HG03378 (cell line): ENCODE results near the gene TNFRSF21.
"Not testable (repeated sequence)": the region's sequence is repeated elsewhere in the genome, so short reads cannot be mapped to it uniquely, and the experiment has no call there.

Experiments used
- ATAC-seq: cut with Tn5 transposase; IDR thresholded peaks from one replicate; pipeline ENCODE4 v1.9.1; 2021; ENCODE audit warnings: mild to moderate bottlenecking, moderate library complexity; ENCODE audit not compliant: unreplicated experiment

Gene TNFRSF21

DNA sequence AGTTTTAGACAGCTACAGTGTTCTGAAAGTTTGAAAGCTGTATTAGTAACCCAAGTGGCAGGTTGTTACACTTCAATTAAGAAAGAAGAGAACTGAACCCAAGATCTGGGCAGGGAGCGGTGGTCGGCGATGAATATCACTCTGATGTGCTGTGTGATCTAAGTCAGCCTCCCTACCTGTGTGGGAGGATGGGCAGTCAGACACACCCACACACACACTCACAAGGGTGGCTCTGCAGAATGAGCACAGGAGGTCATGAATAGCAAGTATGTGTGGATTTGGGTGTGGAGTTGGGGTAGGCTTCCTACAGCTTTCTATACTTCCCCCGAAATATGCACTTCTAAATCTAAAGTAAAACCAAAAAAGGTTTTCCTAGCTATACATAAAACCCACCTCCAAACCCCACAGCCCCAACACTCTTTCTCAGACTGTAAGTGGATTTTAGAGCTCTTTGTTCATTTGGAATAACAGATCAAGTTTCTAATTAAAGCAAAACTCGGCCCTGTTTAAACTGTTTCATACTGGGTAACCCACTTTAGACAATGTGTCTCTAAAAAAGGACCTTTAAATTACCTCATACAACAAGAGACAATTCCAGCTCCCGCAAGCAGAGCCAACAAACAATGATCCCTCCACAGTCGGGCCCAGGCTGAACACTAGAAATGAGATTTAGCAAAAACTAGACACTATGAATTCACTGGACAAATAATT lies 19.4 kb downstream of the TNFRSF21 start:
- no peak for ATAC-seq

DNA sequence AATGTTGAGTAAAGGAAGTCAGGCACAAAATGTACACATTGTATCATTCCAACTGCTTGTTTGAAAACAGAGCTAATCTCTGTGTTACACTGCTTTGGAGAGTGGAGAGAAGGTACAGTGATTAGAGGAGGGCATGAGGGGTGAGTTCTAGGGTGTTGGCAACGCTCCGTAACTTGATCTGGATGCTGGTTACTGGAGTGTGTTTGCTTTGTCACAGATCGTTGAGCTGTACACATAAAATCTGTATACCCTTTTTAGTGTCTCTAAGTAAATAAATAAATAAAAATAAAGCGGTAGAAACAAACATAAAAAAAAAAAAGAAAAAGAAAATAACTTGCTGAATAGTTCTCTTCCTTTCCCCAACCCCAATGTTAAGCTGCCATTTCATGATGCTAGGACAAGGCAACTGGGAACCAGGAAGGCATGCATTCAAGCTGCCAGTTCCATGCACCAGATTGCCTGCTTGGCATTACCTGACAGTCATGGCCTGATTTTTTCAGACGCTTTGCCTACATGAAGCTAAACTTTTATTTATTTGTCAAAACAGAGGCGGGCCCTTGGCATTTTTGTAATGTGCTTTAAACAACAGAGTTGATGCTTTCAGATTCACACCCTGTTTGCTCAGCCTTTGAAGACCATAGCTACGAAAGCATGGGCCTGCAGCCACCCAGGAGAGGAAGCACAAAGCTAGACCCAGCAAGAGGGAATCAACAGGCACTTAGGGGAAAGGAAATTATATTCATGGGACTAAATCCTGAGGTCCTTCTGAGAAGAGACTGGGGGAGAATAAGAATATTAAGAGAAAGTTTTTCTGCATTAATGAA lies 21.2 kb downstream of the TNFRSF21 start:
- ATAC-seq = no peak

DNA sequence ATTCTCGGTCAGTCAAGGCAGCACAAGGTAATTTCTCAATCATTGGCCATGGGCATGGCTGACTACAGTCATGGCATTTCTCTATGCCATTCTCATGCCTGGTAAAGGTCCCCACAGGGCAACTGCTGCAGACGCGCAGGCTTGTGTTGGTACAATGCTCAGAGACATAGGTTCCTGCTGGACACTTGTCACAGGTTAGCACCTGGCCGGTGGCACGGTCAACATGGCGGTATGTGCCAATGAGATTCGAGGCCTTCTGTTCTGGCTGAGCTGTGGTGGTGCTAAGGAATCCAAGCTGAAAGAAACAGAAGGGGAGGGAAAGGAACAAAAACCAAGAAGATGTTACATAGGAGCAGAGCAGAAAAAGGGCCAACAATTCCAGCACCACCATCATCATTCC lies 23.4 kb downstream of the TNFRSF21 start:
- no peak for ATAC-seq

DNA sequence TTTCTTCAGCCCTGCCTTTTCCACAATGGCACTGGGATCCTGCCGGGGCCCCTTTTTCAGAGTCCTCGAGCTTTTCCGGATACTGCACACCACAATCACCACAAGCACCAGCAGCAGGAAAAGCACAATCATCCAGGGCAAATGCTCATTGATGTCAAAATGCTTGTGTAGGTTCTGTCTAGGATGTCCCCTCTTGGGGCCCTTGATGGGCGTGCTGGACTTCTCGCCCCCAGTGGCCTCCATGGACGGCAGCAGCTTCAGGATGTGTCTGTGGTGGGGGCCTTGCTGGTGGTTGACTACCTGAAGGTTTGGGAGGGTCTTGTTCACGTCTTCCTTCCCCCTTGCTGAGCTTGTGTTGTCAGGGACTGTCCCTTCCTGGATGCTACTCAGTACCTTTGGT lies 25.7 kb downstream of the TNFRSF21 start:
- no peak for ATAC-seq

DNA sequence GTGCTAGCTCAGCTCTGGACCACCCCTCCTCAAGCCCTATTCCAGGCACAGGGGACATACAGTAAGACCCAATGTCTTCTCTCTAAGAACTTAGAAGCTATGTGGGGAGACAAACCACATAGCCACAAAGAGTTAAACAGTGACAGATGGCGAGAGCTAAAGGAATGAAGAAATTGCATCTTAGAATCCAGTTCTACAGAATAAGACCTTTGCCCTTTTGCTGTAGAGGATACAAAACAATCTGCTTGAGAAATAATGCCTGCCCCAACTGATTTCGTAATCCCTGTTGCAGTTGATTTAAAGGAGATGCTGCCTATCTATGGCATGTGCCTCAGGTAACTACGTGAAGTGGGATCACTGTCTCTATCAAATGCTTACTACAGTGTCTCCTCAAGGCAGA lies 31.2 kb downstream of the TNFRSF21 start:
- ATAC-seq = no peak

DNA sequence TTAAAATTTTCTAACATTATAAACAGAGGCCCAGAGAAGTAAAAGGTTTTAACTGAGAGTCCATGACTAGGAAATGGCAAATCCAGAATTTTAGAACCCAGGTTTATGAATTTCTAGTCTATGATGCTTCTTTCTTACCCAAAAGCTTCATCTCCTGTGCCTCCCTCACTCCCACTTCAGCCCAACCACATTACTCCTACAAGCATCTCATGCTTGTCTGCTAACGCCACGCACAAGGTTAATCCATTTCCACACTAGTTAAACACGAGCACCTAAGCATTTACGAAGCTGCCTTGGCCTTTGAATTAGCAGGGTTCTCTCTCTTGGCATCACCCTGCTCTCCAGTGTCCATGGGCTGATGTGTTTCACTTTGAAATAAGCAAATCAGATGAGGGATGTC lies 32.0 kb downstream of the TNFRSF21 start:
- ATAC-seq = no peak

DNA sequence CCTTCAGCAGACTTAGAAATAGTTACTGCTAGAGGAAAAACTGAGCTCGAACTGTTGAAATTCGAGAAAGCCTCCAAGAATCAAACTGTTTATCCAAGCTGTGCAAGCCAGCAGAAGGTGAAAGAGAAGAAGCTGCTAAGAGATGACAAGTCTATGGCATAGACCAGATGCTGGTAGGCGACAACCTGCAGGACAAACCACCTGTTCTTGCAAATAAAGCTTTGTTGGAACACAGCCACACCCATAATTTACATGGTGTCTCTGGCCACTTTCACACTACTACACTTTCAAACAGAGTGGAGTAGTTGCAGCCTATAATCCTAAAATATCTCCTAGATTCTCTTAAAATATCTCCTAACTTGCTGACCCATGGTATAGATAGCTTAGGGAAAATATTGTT lies 33.3 kb downstream of the TNFRSF21 start:
- no peak for ATAC-seq

DNA sequence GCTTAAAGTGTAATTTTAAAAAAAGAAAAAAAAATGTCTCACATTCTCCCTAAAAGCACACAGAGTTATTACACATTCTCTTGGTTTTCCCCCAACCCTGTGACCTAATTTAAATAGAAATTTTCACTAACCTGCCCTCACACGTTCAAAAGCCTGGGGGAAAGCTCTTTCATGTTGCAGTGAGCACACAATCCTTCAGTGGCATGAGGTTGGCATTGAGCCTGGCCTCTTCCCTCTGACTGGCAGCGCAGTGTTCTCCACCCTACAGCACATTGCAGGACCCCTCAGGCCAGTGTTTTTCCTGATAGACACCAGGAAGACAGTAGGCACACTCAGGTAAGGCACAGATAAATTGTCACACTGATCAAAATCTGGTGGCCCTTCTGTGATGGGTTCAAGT lies 34.1 kb downstream of the TNFRSF21 start:
- ATAC-seq = no peak

DNA sequence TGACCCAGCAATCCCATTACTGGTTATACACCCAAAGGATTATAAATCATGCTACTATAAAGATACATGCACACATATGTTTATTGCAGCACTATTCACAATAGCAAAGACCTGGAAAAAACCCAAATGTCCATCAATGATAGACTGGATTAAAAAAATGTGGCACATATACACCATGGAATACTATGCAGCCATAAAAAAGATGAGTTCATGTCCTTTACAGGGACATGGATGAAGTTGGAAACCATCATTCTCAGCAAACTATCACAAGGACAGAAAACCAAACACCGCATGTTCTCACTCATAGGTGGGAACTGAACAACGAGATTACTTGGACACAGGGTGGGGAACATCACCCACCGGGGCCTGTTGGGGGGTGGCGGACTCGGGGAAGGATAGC lies 34.6 kb downstream of the TNFRSF21 start:
- ATAC-seq = not testable (repeated sequence)

DNA sequence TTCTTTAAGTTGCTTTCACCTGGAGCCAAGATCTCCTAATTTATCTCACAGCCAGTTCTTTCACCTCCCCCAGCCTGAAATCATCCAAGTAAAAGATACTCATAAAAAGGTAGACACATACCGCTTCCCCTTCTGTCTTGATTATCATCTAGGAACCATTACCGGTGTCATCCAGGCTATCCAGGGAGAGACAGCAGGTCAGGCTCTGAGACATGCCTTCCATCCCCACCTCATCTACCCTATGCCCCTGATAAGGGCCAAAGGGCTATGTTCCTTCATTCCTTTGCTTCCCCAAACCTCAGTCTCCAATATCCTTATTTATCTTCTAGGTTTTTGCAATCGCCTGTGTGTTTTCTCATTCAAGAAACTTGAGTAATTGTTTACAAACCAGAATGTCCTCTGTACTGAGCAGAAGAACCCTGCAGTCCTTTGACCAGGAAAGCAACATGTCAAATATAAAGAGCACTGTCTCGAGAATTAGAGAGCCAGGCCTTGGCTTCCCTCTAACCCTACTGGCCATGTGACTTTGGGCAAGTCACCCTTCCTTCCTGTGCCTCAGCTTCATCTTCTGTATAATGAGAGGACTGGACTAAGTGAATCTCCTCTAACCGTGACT lies 41.0 kb downstream of the TNFRSF21 start:
- no peak for ATAC-seq

DNA sequence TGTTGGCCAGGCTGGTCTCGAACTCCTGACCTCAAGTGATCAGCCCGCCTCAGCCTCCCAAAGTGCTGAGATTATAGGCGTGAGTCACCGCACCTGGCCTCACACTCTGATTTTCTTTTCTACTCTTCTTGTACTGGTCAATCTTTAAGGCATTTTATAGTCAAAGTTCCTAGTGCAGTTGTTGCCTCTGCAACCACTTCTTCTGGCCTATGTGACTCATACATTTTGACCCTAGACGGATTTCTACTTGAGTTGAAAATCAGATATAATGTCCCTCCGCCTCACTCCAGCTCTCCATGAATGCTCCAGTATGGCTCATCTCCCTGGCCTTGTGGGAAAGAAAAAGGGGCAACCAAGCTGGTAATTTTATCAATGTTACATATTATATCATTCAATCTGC lies 42.4 kb downstream of the TNFRSF21 start:
- ATAC-seq = no peak

DNA sequence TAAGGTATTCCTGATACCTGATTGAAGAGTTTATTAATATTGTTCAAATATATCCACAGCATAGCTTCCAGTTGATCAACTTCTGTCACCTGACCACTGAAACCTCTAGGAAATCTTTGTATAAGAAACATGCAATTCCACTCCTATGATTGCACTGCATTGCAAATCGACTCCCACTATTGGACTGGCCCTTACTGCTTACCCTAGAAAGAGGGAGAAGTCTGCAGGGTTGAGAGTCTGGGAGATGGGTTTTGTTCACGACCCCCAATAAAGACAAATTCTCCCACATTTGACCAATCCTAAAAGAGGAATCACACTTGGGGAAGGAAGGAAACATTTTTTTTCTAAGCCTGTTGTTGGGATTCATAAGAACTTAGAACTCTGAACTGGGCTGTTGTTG lies 43.7 kb downstream of the TNFRSF21 start:
- no peak for ATAC-seq

DNA sequence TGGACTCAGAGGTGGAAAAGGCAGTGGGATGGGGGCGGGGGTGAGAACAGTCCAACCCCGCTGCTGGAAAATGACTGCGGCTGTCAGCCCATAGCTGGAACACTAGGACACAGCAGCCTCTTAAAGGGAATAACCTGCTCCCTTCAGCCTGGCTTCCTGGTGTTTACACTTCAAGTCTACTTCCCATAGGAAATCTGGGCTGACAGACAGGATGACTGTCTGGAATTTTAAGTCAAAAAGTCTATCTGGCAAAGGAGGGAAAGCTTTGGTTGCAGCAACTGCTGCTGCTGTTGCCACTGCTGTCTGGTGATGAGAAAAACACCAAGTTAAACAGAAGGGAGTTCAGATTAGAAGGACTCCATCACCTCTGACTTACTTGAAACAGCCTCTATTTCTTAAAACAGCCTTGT lies 44.9 kb downstream of the TNFRSF21 start:
- no peak for ATAC-seq

DNA sequence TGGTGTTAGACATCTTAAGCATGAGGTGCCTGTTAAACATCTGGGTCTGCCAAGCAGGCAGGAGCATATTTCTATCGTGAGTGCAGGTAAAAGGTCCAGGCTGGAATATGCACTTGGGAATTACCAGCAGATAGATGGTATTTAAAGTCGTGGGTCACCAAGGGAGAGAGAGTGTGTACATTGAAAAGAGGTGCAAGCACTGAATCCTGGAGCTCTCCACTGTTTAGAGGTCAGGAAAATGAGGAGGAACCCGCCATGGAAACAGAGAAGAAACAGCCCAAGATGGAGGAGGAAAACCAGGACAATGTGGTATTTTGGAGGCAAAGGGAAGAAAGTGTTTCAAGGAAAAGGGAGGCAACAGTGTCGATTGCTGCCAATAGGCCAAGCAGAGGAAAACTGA lies 46.4 kb downstream of the TNFRSF21 start:
- no peak for ATAC-seq

DNA sequence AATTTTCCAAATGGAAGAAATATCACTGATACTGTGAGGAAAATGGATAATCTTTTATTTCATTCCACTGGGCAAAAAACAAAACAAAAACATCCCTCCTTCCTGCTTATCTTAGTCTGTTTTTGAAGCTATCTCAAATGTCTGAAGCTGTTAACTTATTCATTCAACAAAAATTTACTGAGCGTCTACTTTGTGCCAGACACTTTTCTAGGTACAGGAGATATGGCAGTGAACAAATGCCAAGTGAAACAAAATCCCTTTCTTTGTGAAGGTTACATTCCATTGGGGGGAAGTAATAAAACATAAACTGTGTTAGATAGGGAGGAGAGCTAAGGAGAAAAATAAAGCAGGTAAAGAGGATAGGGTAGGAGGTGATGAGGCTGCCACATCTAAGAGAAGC lies 47.5 kb downstream of the TNFRSF21 start:
- no peak for ATAC-seq

DNA sequence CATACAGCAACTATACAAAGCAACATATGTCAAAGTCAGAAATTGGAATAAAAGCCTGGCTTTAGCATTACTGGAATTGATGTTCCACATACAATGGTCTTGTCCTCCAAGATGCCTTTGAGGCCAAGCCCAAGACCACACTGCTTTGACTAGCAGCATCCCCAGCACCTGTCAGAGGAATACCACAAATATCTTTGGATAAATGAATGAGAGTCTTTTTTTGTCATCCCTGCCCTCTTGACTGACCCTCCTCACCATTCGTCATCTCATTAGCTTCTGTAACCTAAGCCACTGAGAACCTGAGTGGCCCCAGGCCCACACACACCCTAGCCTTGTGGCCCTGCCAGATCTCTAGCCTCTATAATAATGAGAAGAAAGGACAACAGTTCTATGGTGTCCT lies 48.5 kb downstream of the TNFRSF21 start:
- ATAC-seq = no peak

DNA sequence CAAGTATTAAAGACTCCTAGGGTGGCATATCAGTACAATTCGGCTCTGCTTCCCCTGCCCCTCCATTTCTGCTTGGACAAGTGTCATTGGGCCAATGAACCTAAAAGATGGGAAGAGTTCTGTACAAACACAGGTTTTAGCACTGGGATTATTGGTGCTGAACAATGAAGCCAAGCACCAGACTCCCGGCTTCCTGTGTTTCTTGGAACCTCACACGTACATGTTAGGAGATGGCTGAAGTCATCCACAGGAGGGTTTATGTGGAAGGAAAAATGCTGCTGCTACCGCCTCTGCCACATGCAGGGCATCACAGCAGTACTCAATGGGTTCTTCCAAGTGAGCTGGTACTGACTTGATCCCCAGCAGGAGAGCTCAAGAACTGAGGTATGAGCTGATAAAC lies 49.7 kb downstream of the TNFRSF21 start:
- ATAC-seq = no peak

DNA sequence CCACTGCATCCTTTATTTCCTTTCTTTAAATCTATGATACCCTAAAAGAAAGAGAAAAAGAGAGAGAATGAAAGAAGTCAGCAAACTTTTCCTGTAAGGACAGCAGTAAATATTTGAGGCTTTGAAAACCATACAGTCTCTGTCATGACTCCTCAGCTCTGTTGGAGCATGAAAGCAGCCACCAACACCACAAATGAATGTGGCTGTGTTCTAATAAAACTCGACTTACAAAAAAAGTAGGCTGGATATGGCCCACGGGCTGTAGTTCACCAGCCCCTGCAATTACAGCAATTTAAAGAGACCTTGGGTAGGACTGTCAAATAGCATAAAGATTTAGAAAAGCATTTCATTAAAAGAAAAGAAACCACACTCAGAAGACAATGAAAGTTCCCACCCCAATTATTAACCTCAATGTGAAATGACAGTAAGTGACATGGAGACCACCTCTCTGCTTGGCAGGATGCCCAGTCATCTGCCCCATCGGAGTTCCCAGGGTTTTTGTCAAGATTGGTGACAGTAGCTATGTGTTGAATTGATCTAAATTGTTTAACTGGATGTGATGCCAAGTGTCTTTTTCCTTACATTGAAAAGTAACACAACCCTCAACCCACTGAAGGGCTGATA lies 50.9 kb downstream of the TNFRSF21 start:
- ATAC-seq = no peak

DNA sequence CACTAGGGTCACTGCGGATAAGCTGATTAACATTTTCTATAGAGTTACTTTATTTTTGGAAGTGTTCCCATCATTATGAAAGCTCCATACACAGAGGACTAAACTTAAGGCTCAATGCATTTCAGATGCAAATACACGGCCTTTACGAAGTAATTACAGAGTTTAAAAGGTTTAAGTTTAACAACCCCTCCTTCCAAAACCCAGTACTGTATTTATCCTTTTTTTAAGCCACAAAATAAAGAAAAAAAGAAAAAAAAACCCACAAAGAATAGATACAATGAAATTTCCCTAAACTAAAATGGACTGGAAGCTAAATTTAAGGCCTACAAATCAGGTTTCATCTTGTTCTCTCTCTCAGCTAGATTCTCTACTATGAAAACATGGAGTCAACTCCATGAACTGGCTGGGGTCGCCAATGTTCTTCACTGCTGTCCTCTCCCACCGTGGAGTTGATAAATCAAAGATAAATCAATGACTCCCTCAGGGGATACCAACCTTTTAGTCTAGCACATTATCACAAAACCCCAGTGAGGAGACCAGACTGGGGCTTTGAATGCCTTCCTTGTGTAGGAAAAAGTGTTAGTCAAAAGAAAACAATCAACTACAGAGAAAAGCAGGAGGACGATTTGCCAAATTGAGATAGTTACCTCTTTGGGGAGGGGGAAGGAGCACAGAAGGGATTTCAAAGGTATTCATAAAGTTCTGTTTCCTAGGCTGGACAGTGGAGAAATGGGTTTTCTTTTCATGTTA lies 52.5 kb downstream of the TNFRSF21 start:
- ATAC-seq = no peak

DNA sequence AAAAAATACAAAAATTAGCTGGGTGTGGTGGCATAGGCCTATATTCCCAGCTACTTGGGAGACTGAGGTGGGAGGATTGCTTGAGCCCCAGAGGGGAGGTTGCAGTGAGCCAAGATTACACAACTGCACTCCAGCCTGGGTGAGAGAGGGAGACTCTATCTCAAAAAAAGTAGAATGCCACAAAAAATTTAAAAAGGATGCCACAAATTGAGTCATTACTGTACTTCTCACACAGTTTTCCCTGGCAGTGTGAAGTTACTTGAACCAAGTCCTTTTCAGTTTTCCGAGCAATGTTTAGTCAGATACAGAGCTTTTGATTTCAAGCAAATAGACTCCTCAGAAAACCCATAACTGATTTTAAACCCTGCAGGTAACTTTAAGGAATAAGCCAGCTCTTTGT lies 53.3 kb downstream of the TNFRSF21 start:
- no peak for ATAC-seq

DNA sequence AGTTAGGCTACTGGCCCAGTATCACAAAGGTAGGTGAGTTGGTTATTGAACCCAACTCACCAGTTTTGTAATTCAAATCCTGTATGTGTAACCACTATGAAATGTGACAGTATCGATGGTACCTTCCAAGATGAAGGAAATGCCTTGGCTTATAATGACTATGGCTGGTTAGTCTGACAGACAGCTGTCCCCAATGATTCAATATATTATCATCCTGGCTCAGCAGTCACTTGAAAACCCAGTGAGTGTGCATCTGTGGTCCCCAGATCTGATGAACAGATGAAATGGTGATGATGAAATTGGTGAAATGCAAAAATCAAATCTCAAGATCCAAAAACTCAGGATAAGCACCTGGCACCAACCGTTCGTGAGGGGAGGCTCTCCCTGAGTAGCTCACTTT lies 54.8 kb downstream of the TNFRSF21 start:
- no peak for ATAC-seq
